ENCODE results near the gene CAPN15.

Gene CAPN15

GRCh38 chr16:531494-532125, 4.1 kb downstream of the CAPN15 start:
- H3K4me1 ChIP-seq (ENCODE audit: insufficient read depth, low read length, poor library complexity, severe bottlenecking): peaks cover 3% of the 10 kb centered on the region
- peaks cover 13% of the 10 kb centered on the region for H4K20me1 ChIP-seq (ENCODE audit: insufficient read depth, low read length, poor library complexity, severe bottlenecking)

DNA sequence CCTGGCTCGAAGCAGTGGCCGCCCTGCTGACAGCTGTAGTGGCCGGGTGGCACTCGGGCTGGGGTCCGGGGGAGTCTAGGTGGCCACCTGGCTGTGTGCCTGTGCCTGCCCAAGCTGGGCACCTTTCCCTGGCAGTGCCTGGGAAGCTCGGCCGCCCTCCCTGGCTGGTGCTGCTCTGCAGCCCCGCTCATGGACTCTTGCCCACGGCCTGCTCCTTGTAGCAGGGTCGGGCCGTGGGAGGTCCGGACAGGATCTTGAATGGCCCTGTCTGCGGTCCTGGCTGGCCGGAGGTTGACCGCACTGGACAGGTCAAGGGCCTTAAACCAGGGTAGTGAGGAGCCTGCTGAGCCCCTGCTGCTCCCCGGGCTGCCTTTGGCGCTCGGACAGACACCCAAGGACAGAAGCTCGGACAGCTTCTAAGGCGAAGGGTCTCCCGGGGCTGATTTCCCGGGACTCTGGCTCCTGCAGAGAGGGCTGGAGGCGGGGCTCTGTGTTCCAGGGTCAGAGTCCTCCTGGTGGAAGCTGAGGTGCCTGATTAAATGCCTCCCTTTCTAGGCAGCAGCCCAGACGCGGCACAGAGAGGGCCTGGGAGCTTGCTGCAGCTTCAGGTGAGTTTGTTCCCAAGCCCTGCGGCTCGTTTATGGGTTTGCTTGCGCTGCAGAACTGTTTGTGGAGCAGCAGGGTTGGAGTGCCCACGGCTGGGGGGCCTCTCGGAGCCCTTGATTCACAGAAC, 6.0 kb downstream of the CAPN15 start:
- H3F3A ChIP-seq (ENCODE audit: low read depth): no peaks in the 10 kb centered on the region
- H4K20me1 ChIP-seq (ENCODE audit: insufficient read depth, low read length, poor library complexity, severe bottlenecking): peaks cover 13% of the 10 kb centered on the region
- no peak overlapping the region for H3K9ac ChIP-seq (ENCODE audit: low read depth, low read length, poor library complexity, severe bottlenecking)
- no peaks in the 10 kb centered on the region for H3K36me3 ChIP-seq (ENCODE audit: insufficient read depth, low read length)
- H3K4me3 ChIP-seq (ENCODE audit: low read length, poor library complexity, severe bottlenecking): no peak overlapping the region
- H3K4me1 ChIP-seq (ENCODE audit: insufficient read depth, low read length, poor library complexity, severe bottlenecking): peaks cover 3% of the 10 kb centered on the region
- TF ChIP-seq CTCF (conservative IDR thresholded peaks at IDR 0.05; ENCODE audit: low read length) (no peak), EZH2phosphoT487 (IDR thresholded peaks at IDR 0.05; ENCODE audit: borderline replicate concordance) (no peak)
- H3K79me2 ChIP-seq (ENCODE audit: insufficient read depth, low read length): peaks cover 45% of the 10 kb centered on the region
- no peak overlapping the region for H3K4me2 ChIP-seq (ENCODE audit: low read depth, low read length, poor library complexity, severe bottlenecking)
- no peaks in the 10 kb centered on the region for H3K27me3 ChIP-seq (ENCODE audit: insufficient read depth, low read length, poor library complexity, severe bottlenecking)
- H3K9me2 ChIP-seq (replicated peaks; ENCODE audit: low read depth, low read length): no peaks in the 10 kb centered on the region
- no peak overlapping the region for H2AFZ ChIP-seq (ENCODE audit: low read length)
- H3K9me3 ChIP-seq (ENCODE audit: insufficient read depth, low read depth, low read length): no peaks in the 10 kb centered on the region

More at GRCh38 chr16:531494-532125, 4.1 kb downstream of the CAPN15 start:
- no peaks in the 10 kb centered on the region for H3K36me3 ChIP-seq (ENCODE audit: insufficient read depth, low read length)
- no peak for TF ChIP-seq EZH2phosphoT487 (IDR thresholded peaks at IDR 0.05; ENCODE audit: borderline replicate concordance)
- no peak for TF ChIP-seq CTCF (conservative IDR thresholded peaks at IDR 0.05; ENCODE audit: low read length)
- no peaks in the 10 kb centered on the region for H3K27me3 ChIP-seq (ENCODE audit: insufficient read depth, low read length, poor library complexity, severe bottlenecking)
- H2AFZ ChIP-seq (ENCODE audit: low read length): no peak overlapping the region
- peaks cover 51% of the 10 kb centered on the region for H3K79me2 ChIP-seq (ENCODE audit: insufficient read depth, low read length)
- H3K9ac ChIP-seq (ENCODE audit: low read depth, low read length, poor library complexity, severe bottlenecking): no peak overlapping the region
- no peak overlapping the region for H3K4me3 ChIP-seq (ENCODE audit: low read length, poor library complexity, severe bottlenecking)
- no peaks in the 10 kb centered on the region for H3K9me3 ChIP-seq (ENCODE audit: insufficient read depth, low read depth, low read length)
- no peak overlapping the region for H3K4me2 ChIP-seq (ENCODE audit: low read depth, low read length, poor library complexity, severe bottlenecking)
- H3K9me2 ChIP-seq (replicated peaks; ENCODE audit: low read depth, low read length): no peaks in the 10 kb centered on the region
- H3F3A ChIP-seq (ENCODE audit: low read depth): no peaks in the 10 kb centered on the region

DNA sequence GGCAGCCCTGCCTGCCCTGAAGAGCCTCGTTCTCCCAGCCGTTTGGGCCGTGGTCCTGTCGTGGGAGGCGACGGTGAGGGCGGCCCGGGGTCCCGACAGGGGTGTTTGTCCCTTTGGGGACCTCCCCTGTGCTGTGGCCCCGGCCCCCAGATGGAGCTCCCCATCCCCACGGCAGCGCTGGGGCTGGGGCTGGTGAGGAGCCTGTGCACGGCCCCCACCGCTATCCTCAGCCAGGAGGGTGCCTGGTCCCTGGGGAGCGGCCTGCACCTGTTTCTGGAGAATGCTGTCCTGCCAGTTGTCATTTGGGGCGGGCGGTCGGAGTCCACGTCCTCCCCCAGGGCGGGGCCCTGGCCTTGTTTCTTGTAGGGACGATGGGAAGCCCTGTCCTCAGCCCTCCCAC, 6.6 kb downstream of the CAPN15 start:
- H3K9ac ChIP-seq (ENCODE audit: low read depth, low read length, poor library complexity, severe bottlenecking): no peak overlapping the region
- H3F3A ChIP-seq (ENCODE audit: low read depth): no peaks in the 10 kb centered on the region
- H3K36me3 ChIP-seq (ENCODE audit: insufficient read depth, low read length): no peaks in the 10 kb centered on the region
- H3K79me2 ChIP-seq (ENCODE audit: insufficient read depth, low read length): peaks cover 39% of the 10 kb centered on the region
- H4K20me1 ChIP-seq (ENCODE audit: insufficient read depth, low read length, poor library complexity, severe bottlenecking): peaks cover 13% of the 10 kb centered on the region
- no peaks in the 10 kb centered on the region for H3K27me3 ChIP-seq (ENCODE audit: insufficient read depth, low read length, poor library complexity, severe bottlenecking)
- H3K4me1 ChIP-seq (ENCODE audit: insufficient read depth, low read length, poor library complexity, severe bottlenecking): no peaks in the 10 kb centered on the region
- H2AFZ ChIP-seq (ENCODE audit: low read length): no peak overlapping the region
- no peak for TF ChIP-seq CTCF (conservative IDR thresholded peaks at IDR 0.05; ENCODE audit: low read length)
- no peak overlapping the region for H3K4me2 ChIP-seq (ENCODE audit: low read depth, low read length, poor library complexity, severe bottlenecking)
- no peak overlapping the region for H3K4me3 ChIP-seq (ENCODE audit: low read length, poor library complexity, severe bottlenecking)
- H3K9me3 ChIP-seq (ENCODE audit: insufficient read depth, low read depth, low read length): no peaks in the 10 kb centered on the region
- H3K9me2 ChIP-seq (replicated peaks; ENCODE audit: low read depth, low read length): no peaks in the 10 kb centered on the region

All from Loucy (cell line).